ENCODE measurements around the gene OVOL2.

DNA sequence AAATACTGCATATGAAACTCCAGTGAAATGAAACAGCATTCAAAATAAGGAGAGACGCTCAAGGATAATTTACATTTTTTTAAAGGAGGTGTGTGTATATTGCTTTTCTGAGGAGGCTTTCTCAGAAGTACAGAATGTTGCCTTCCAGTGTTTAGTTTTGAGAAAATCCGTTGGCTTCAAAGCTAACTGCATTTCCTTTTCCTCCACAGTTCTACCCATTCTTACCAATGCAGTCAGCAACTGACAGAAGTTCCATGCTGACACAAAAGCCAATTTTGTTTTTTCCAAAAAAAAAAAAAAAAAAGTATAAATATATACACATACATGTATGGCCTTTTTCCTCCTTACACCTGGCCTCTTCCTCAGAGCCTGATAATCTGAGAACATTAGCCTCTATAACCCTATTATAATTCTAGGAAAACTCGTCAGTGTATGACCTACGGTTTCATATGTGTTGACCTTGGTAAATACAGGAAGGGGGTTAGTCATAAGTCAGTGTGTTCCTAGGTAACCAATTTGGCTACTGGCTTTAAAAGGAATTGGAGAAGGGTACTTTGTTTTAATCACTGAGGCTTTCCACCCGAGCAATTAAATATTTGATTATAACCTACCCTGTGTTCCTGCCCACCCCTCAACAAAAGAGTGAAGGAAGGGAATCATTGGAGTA is 64.7 kb downstream of the OVOL2 start:
- TF ChIP-seq, protein P1, sequence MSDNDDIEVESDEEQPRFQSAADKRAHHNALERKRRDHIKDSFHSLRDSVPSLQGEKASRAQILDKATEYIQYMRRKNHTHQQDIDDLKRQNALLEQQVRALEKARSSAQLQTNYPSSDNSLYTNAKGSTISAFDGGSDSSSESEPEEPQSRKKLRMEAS (IDR thresholded peaks at IDR 0.05; ENCODE audit: low read depth) = no peak
- TF ChIP-seq POLR2AphosphoS5 (IDR thresholded peaks at IDR 0.05; ENCODE audit: low read depth, low read length) (no peak), FOXJ3 (CRISPR knock-in tag; IDR thresholded peaks at IDR 0.05) (no peak), EZH2phosphoT487 (IDR thresholded peaks at IDR 0.05; ENCODE audit: borderline replicate concordance, low read depth) (no peak), RFX5 (IDR thresholded peaks at IDR 0.05; ENCODE audit: low read length) (no peak), NRF1 (IDR thresholded peaks at IDR 0.05; ENCODE audit: low read depth, low read length) (no peak), RAD21 (IDR thresholded peaks at IDR 0.05; ENCODE audit: low read length) (no peak), GABPA (IDR thresholded peaks at IDR 0.05; ENCODE audit: low read depth) (no peak)
- TF ChIP-seq, protein P2, sequence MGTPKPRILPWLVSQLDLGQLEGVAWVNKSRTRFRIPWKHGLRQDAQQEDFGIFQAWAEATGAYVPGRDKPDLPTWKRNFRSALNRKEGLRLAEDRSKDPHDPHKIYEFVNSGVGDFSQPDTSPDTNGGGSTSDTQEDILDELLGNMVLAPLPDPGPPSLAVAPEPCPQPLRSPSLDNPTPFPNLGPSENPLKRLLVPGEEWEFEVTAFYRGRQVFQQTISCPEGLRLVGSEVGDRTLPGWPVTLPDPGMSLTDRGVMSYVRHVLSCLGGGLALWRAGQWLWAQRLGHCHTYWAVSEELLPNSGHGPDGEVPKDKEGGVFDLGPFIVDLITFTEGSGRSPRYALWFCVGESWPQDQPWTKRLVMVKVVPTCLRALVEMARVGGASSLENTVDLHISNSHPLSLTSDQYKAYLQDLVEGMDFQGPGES (IDR thresholded peaks at IDR 0.05; ENCODE audit: low read depth, low read length) = no peak
